WTC11 (cell line): ENCODE data around the gene TAF3. TPM values are rescaled to one million over a fixed set of nuclear protein-coding genes. Genes with fewer than 3 reads are reported as not detected.
A peak's percentile ranks its signal among the peaks of the same experiment; 100 is the strongest.

Source experiments
- ATF1 ChIP-seq: sonication (generic); formaldehyde crosslinking; IDR thresholded peaks from 2 replicates; pipeline ENCODE4 v1.8.1; 2023; ENCODE audit warnings: mild to moderate bottlenecking, moderate library complexity, missing genetic modification reagents
- ATF3 ChIP-seq: sonication (generic); formaldehyde crosslinking; conservative IDR thresholded peaks from 2 replicates; pipeline ENCODE4 v1.8.1; 2022; ENCODE audit warnings: mild to moderate bottlenecking, missing genetic modification reagents
- CDX4 ChIP-seq: fragments of 250-450 bp; sonication (Bioruptor Pico); IDR thresholded peaks from 2 replicates; pipeline ENCODE4 v1.9.0; 2021; ENCODE audit warnings: moderate library complexity, mild to moderate bottlenecking, inconsistent platforms, borderline replicate concordance
- GABPB1 ChIP-seq: sonication (generic); formaldehyde crosslinking; IDR thresholded peaks from 2 replicates; pipeline ENCODE4 v1.8.1; 2023; ENCODE audit warnings: mild to moderate bottlenecking, missing genetic modification reagents
- GRHL2 ChIP-seq: fragments of 250-450 bp; sonication (Bioruptor Pico); IDR thresholded peaks from 2 replicates; pipeline ENCODE4 v1.8.0; 2022; ENCODE audit warnings: mild to moderate bottlenecking, moderate library complexity; ENCODE audit not compliant: insufficient replicate concordance, severe bottlenecking
- HMGA2 ChIP-seq: fragments of 250-450 bp; sonication (Bioruptor Pico); IDR thresholded peaks from 2 replicates; pipeline ENCODE4 v1.4.0; 2021; ENCODE audit warnings: mild to moderate bottlenecking, moderate library complexity
- MYBL2 ChIP-seq: sonication (generic); formaldehyde crosslinking; IDR thresholded peaks from 2 replicates; pipeline ENCODE4 v1.8.1; 2023; ENCODE audit warnings: mild to moderate bottlenecking, moderate library complexity, missing genetic modification reagents
- NFE2L1 ChIP-seq: sonication (generic); formaldehyde crosslinking; IDR thresholded peaks from 2 replicates; pipeline ENCODE4 v1.8.1; 2023; ENCODE audit warnings: missing genetic modification reagents
- NFYB ChIP-seq: sonication (generic); formaldehyde crosslinking; conservative IDR thresholded peaks from 2 replicates; pipeline ENCODE4 v1.8.0; 2022; ENCODE audit warnings: low read depth, missing genetic modification reagents
- PREB ChIP-seq: sonication (generic); formaldehyde crosslinking; IDR thresholded peaks from 2 replicates; pipeline ENCODE4 v1.8.1; 2022; ENCODE audit warnings: mild to moderate bottlenecking, missing genetic modification reagents, moderate library complexity, borderline replicate concordance
- PRRX2 ChIP-seq: fragments of 250-450 bp; sonication (Bioruptor Pico); IDR thresholded peaks from 2 replicates; pipeline ENCODE4 v1.8.0; 2021; ENCODE audit warnings: mild to moderate bottlenecking
- RELA ChIP-seq: sonication (generic); formaldehyde crosslinking; IDR thresholded peaks from 2 replicates; pipeline ENCODE4 v1.8.1; 2022; ENCODE audit warnings: missing genetic modification reagents, mild to moderate bottlenecking, borderline replicate concordance
- TEAD4 ChIP-seq: sonication (generic); formaldehyde crosslinking; IDR thresholded peaks from 2 replicates; pipeline ENCODE4 v1.8.0; 2022; ENCODE audit warnings: mild to moderate bottlenecking, missing genetic modification reagents
- TP53 ChIP-seq: sonication (generic); formaldehyde crosslinking; IDR thresholded peaks from 2 replicates; pipeline ENCODE4 v1.8.1; 2023; ENCODE audit warnings: mild to moderate bottlenecking, missing genetic modification reagents
- ZNF138 ChIP-seq: sonication (generic); formaldehyde crosslinking; conservative IDR thresholded peaks from 2 replicates; pipeline ENCODE4 v1.8.1; 2022; ENCODE audit warnings: mild to moderate bottlenecking, moderate library complexity, missing genetic modification reagents
- ZNF263 ChIP-seq: sonication (generic); formaldehyde crosslinking; IDR thresholded peaks from 2 replicates; pipeline ENCODE4 v1.8.1; 2022; ENCODE audit warnings: low read depth, mild to moderate bottlenecking, moderate library complexity, missing genetic modification reagents
- ZNF423 ChIP-seq: fragments of 250-450 bp; sonication (Bioruptor Pico); IDR thresholded peaks from 2 replicates; pipeline ENCODE4 v2.1.2; 2022; ENCODE audit warnings: mild to moderate bottlenecking, moderate library complexity
- ZNF512 ChIP-seq: sonication (generic); formaldehyde crosslinking; IDR thresholded peaks from 2 replicates; pipeline ENCODE4 v1.8.1; 2022; ENCODE audit warnings: missing genetic modification reagents, borderline replicate concordance
- ZNF671 ChIP-seq: fragments of 250-450 bp; sonication (Bioruptor Pico); IDR thresholded peaks from 2 replicates; pipeline ENCODE4 v1.8.0; 2021; ENCODE audit warnings: mild to moderate bottlenecking
- total RNA-seq: library from RNA; stranded (reverse); gene quantifications from 3 replicates; pipeline ENCODE4 v1.2.3, GENCODE V29; 2021
- TF ChIP-seq, protein P1 (sequence below): sonication (generic); formaldehyde crosslinking; IDR thresholded peaks from 2 replicates; pipeline ENCODE4 v1.8.1; 2022; ENCODE audit warnings: mild to moderate bottlenecking, moderate library complexity, missing genetic modification reagents
- TF ChIP-seq, protein P2 (sequence below): sonication (generic); formaldehyde crosslinking; IDR thresholded peaks from 2 replicates; pipeline ENCODE4 v1.8.1; 2023; ENCODE audit warnings: mild to moderate bottlenecking, moderate library complexity, missing genetic modification reagents
- TF ChIP-seq, protein P3 (sequence below): fragments of 250-450 bp; sonication (Bioruptor Pico); IDR thresholded peaks from 2 replicates; pipeline ENCODE4 v1.9.0; 2021; ENCODE audit warnings: mild to moderate bottlenecking
- TF ChIP-seq, protein P4 (sequence below): fragments of 250-450 bp; sonication (Bioruptor Pico); IDR thresholded peaks from 2 replicates; pipeline ENCODE4 v2.1.2; 2022; ENCODE audit warnings: mild to moderate bottlenecking, moderate library complexity
- TF ChIP-seq, protein P5 (sequence below): sonication (generic); formaldehyde crosslinking; IDR thresholded peaks from 2 replicates; pipeline ENCODE4 v1.8.0; 2022; ENCODE audit warnings: mild to moderate bottlenecking, missing genetic modification reagents

Gene TAF3
- total RNA-seq, 1 experiment from 2014 or later: 8.9 TPM

- TF ChIP-seq MYBL2 (peak; percentile 9; the same call in 1 of the 2 replicates), TEAD4 (CRISPR knock-in tag) (no peak), TP53 (CRISPR knock-in tag) (peak; percentile 84; the same call in 1 of the 2 replicates), ZNF512 (CRISPR knock-in tag) (no peak), RELA (CRISPR knock-in tag) (no peak), ZNF423 (peak; percentile 41; the same call in 1 of the 2 replicates), ZNF138 (CRISPR knock-in tag) (0 out of 2 replicates have a peak, but pooled peaks have one; percentile 27), GRHL2 (no peak), PRRX2 (CRISPR knock-in tag) (no peak), ZNF263 (CRISPR knock-in tag) (no peak), NFYB (CRISPR knock-in tag) (0 out of 2 replicates have a peak, but pooled peaks have one; percentile 14), GABPB1 (CRISPR knock-in tag) (peak; percentile 84), ATF3 (no peak), ZNF671 (no peak), ATF1 (CRISPR knock-in tag) (peak; percentile 2; the same call in 1 of the 2 replicates), NFE2L1 (CRISPR knock-in tag) (peak; percentile 46; the same call in 1 of the 2 replicates), HMGA2 (CRISPR knock-in tag) (no peak), CDX4 (no peak), PREB (CRISPR knock-in tag) (no peak)
- TF ChIP-seq, protein P1, sequence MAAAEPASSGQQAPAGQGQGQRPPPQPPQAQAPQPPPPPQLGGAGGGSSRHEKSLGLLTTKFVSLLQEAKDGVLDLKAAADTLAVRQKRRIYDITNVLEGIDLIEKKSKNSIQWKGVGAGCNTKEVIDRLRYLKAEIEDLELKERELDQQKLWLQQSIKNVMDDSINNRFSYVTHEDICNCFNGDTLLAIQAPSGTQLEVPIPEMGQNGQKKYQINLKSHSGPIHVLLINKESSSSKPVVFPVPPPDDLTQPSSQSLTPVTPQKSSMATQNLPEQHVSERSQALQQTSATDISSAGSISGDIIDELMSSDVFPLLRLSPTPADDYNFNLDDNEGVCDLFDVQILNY (CRISPR knock-in tag): peak; percentile 90; the same call in 1 of the 2 replicates
- TF ChIP-seq, protein P2, sequence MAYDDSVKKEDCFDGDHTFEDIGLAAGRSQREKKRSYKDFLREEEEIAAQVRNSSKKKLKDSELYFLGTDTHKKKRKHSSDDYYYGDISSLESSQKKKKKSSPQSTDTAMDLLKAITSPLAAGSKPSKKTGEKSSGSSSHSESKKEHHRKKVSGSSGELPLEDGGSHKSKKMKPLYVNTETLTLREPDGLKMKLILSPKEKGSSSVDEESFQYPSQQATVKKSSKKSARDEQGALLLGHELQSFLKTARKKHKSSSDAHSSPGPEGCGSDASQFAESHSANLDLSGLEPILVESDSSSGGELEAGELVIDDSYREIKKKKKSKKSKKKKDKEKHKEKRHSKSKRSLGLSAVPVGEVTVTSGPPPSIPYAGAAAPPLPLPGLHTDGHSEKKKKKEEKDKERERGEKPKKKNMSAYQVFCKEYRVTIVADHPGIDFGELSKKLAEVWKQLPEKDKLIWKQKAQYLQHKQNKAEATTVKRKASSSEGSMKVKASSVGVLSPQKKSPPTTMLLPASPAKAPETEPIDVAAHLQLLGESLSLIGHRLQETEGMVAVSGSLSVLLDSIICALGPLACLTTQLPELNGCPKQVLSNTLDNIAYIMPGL (CRISPR knock-in tag): peak; percentile 78; the same call in 1 of the 2 replicates
- TF ChIP-seq, protein P3, sequence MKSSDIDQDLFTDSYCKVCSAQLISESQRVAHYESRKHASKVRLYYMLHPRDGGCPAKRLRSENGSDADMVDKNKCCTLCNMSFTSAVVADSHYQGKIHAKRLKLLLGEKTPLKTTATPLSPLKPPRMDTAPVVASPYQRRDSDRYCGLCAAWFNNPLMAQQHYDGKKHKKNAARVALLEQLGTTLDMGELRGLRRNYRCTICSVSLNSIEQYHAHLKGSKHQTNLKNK (CRISPR knock-in tag): no peak
- TF ChIP-seq, protein P4, sequence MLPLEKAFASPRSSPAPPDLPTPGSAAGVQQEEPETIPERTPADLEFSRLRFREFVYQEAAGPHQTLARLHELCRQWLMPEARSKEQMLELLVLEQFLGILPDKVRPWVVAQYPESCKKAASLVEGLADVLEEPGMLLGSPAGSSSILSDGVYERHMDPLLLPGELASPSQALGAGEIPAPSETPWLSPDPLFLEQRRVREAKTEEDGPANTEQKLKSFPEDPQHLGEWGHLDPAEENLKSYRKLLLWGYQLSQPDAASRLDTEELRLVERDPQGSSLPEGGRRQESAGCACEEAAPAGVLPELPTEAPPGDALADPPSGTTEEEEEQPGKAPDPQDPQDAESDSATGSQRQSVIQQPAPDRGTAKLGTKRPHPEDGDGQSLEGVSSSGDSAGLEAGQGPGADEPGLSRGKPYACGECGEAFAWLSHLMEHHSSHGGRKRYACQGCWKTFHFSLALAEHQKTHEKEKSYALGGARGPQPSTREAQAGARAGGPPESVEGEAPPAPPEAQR (CRISPR knock-in tag): no peak
- TF ChIP-seq, protein P5, sequence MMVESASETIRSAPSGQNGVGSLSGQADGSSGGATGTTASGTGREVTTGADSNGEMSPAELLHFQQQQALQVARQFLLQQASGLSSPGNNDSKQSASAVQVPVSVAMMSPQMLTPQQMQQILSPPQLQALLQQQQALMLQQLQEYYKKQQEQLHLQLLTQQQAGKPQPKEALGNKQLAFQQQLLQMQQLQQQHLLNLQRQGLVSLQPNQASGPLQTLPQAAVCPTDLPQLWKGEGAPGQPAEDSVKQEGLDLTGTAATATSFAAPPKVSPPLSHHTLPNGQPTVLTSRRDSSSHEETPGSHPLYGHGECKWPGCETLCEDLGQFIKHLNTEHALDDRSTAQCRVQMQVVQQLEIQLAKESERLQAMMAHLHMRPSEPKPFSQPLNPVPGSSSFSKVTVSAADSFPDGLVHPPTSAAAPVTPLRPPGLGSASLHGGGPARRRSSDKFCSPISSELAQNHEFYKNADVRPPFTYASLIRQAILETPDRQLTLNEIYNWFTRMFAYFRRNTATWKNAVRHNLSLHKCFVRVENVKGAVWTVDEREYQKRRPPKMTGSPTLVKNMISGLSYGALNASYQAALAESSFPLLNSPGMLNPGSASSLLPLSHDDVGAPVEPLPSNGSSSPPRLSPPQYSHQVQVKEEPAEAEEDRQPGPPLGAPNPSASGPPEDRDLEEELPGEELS (CRISPR knock-in tag): peak; percentile 82; the same call in 1 of the 2 replicates
Observed at GRCh38 chr10:7818295-7819120, at the start of gene TAF3 (continued).
